Keratinocyte (primary cell): Measurements from ENCODE around the gene MYO7B. TPM values are rescaled to one million over a fixed set of nuclear protein-coding genes. Genes with fewer than 3 reads are reported as not detected.
A peak's percentile ranks its signal among the peaks of the same experiment; 100 is the strongest.

Experiments used
- DNase-seq: peaks from one replicate; pipeline ENCODE4 v3.0.0-alpha.2; 2011; ENCODE audit warnings: low read depth, missing footprints, low spot score
- FAIRE-seq: peaks from 2 replicates; lab custom pipeline; 2011; peaks lifted over from hg19 to GRCh38; lab: Jason Lieb, UNC
- H2AFZ ChIP-seq: 2 replicates; pipeline ENCODE4 v1.6.0; 2012; ENCODE audit warnings: low read length, control low read depth, inconsistent platforms; ENCODE audit not compliant: control insufficient read depth
- H3K27ac ChIP-seq: 2 replicates; pipeline ENCODE4 v1.5.1; 2011; ENCODE audit warnings: low read length; ENCODE audit not compliant: control insufficient read depth, insufficient read depth
- H3K27me3 ChIP-seq: 3 replicates; pipeline ENCODE4 v1.6.0; 2011; ENCODE audit warnings: low read length; ENCODE audit not compliant: control insufficient read depth, insufficient read depth; ENCODE audit errors: extremely low read depth
- H3K36me3 ChIP-seq, 2 experiments: 2 replicates in 1 of 2; 3 replicates in 1 of 2; pipeline ENCODE4 v1.5.1; 2011; ENCODE audit warnings: low read length in 2 of 2, mild to moderate bottlenecking in 1 of 2; ENCODE audit not compliant: control insufficient read depth in 2 of 2, insufficient read depth in 2 of 2; ENCODE audit errors: extremely low read depth in 1 of 2
- H3K4me1 ChIP-seq: 3 replicates; pipeline ENCODE4 v1.5.1; 2011; ENCODE audit warnings: low read length; ENCODE audit not compliant: control insufficient read depth, insufficient read depth; ENCODE audit errors: extremely low read depth
- H3K4me2 ChIP-seq: 3 replicates; pipeline ENCODE4 v1.6.0; 2011; ENCODE audit warnings: low read depth, low read length; ENCODE audit not compliant: control insufficient read depth, insufficient read depth; ENCODE audit errors: extremely low read depth
- H3K4me3 ChIP-seq, 3 experiments: fragments of 200-600 bp in 1 of 3; sonication (generic) in 1 of 3; 2 replicates in 2 of 3; 3 replicates in 1 of 3; pipeline ENCODE4 v1.5.1; 2011 to 2016; ENCODE audit warnings: low read length in 3 of 3, mild to moderate bottlenecking in 3 of 3, control low read depth in 2 of 3, inconsistent platforms in 1 of 3, low read depth in 1 of 3, mixed read lengths in 1 of 3, mixed run types in 1 of 3, moderate library complexity in 1 of 3; ENCODE audit not compliant: control insufficient read depth in 2 of 3, insufficient read depth in 2 of 3; ENCODE audit errors: extremely low read depth in 1 of 3
- H3K79me2 ChIP-seq: 2 replicates; pipeline ENCODE4 v1.6.0; 2012; ENCODE audit warnings: low read length; ENCODE audit not compliant: control insufficient read depth, insufficient read depth
- H3K9ac ChIP-seq: 3 replicates; pipeline ENCODE4 v1.6.0; 2011; ENCODE audit warnings: low read length; ENCODE audit not compliant: control insufficient read depth, insufficient read depth; ENCODE audit errors: extremely low read depth
- H3K9me1 ChIP-seq: 3 replicates; pipeline ENCODE4 v1.6.0; 2011; ENCODE audit warnings: low read length; ENCODE audit not compliant: control insufficient read depth, insufficient read depth; ENCODE audit errors: extremely low read depth
- H3K9me3 ChIP-seq: 2 replicates; pipeline ENCODE4 v1.5.1; 2012; ENCODE audit warnings: low read depth, low read length; ENCODE audit not compliant: control insufficient read depth
- H4K20me1 ChIP-seq: 3 replicates; pipeline ENCODE4 v1.6.0; 2011; ENCODE audit warnings: low read length; ENCODE audit not compliant: control insufficient read depth, insufficient read depth; ENCODE audit errors: extremely low read depth
- CTCF ChIP-seq, 3 experiments: IDR thresholded peaks in 1 of 3; conservative IDR thresholded peaks in 1 of 3; optimal IDR thresholded peaks in 1 of 3; 2 replicates in 2 of 3; 3 replicates in 1 of 3; pipeline versions ENCODE3 to v1.5.1; 2011; ENCODE audit warnings: low read length in 3 of 3, mild to moderate bottlenecking in 3 of 3, moderate library complexity in 2 of 3, control low read depth in 1 of 3, inconsistent platforms in 1 of 3; ENCODE audit not compliant: insufficient read depth in 2 of 3; ENCODE audit errors: extremely low read depth in 1 of 3
- EZH2 ChIP-seq: IDR thresholded peaks from one replicate; pipeline ENCODE4 v1.6.1; 2012; ENCODE audit warnings: inconsistent platforms, mild to moderate bottlenecking, low read length, moderate library complexity
- dilution Hi-C: fragments of 300-500 bp; cut with MboI; formaldehyde crosslinking; loops from one replicate; pipeline ENCODE4 v1.7.0; 2020; ENCODE audit warnings: low sequenced_read_pairs; ENCODE audit not compliant: extremely low pct_ligation_motif_present
- polyA plus RNA-seq, 5 experiments: library from polyadenylated mRNA; depleted of rRNA in 3 of 5; stranded (reverse) in 3 of 5; stranded (forward) in 1 of 5; unstranded in 1 of 5; fragments of >200 nt; gene quantifications; 1 replicate in 1 of 5; 2 replicates in 3 of 5; 3 replicates in 1 of 5; pipeline versions ENCODE4 v1.2.1 to v1.2.3, GENCODE V29; 2011 to 2012; ENCODE audit warnings: missing spikeins in 2 of 5, low read depth in 1 of 5, low replicate concordance in 1 of 5

MYO7B gene
- polyA plus RNA-seq, 1 donor (not counting 4 experiments of a cell fraction or from before 2014, with no cell fraction given) = not detected

GRCh38 chr2:127664065-127664894, 128.8 kb downstream of the MYO7B start:
- peak; percentile 8 for TF ChIP-seq EZH2
- no peak for TF ChIP-seq CTCF (optimal IDR thresholded peaks at IDR 0.05 in 1 of 3, IDR thresholded peaks at IDR 0.05 in 1 of 3, conservative IDR thresholded peaks at IDR 0.05 in 1 of 3; ENCODE audit: extremely low read depth in 1 of 3, insufficient read depth in 2 of 3, low read length in 3 of 3)
- DNase-seq (no peak), FAIRE-seq (no peak)
- no peak overlapping the region for H3K4me3 ChIP-seq
- no peaks in the 10 kb centered on the region for H3K9me3 ChIP-seq
- no peaks in the 10 kb centered on the region for H3K79me2 ChIP-seq
- no peak overlapping the region for H2AFZ ChIP-seq
- no peaks in the 10 kb centered on the region for H3K36me3 ChIP-seq
- H4K20me1 ChIP-seq = no peaks in the 10 kb centered on the region
- no peak overlapping the region for H3K9ac ChIP-seq
- no peak overlapping the region for H3K4me2 ChIP-seq
- H3K9me1 ChIP-seq = no peaks in the 10 kb centered on the region
- dilution Hi-C loops = no loop called here
- peaks cover 5% of the 10 kb centered on the region for H3K4me1 ChIP-seq
- H3K27me3 ChIP-seq = peaks cover 38% of the 10 kb centered on the region
- H3K27ac ChIP-seq = no peak overlapping the region

DNA sequence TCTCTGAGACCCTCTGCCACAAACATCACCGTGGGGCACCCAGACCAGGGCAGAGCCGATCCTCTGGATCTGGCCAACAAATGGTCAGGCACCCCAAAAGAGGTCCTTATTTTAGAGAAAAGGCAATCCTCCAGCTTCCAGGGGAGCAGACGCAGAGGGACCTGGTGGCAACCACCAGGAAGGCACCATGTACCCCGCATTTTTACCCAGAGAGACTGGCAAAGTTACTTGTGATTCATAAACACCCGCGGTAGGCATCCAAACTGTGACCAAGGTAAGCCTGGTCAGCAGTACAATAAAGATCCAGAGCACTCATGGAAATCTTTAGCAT, 129.4 kb downstream of the MYO7B start:
- peaks cover 3% of the 10 kb centered on the region for H3K4me1 ChIP-seq
- H3K4me2 ChIP-seq = no peak overlapping the region
- FAIRE-seq = no peak
- no peak overlapping the region for H3K4me3 ChIP-seq
- no peaks in the 10 kb centered on the region for H4K20me1 ChIP-seq
- dilution Hi-C loops = no loop called here
- peaks cover 38% of the 10 kb centered on the region for H3K27me3 ChIP-seq
- no peak for DNase-seq
- no peaks in the 10 kb centered on the region for H3K79me2 ChIP-seq
- H3K27ac ChIP-seq = no peak overlapping the region
- no peak overlapping the region for H3K9ac ChIP-seq
- H3K36me3 ChIP-seq = no peaks in the 10 kb centered on the region
- H3K9me3 ChIP-seq = no peaks in the 10 kb centered on the region
- H3K9me1 ChIP-seq = no peaks in the 10 kb centered on the region
- TF ChIP-seq EZH2 (no peak), CTCF (optimal IDR thresholded peaks at IDR 0.05 in 1 of 3, IDR thresholded peaks at IDR 0.05 in 1 of 3, conservative IDR thresholded peaks at IDR 0.05 in 1 of 3; ENCODE audit: extremely low read depth in 1 of 3, insufficient read depth in 2 of 3, low read length in 3 of 3) (no peak)
- H2AFZ ChIP-seq = no peak overlapping the region
